CD4-positive, alpha-beta T cell treated with Interleukin-17A for 4 hours (primary cell): ENCODE measurements around the gene INPP5A.
"Not testable (repeated sequence)": the region's sequence is repeated elsewhere in the genome, so short reads cannot be mapped to it uniquely, and the experiment has no call there.

Experiments
- DNase-seq: peaks from one replicate; pipeline ENCODE4 v3.0.0-alpha.2; 2020; ENCODE audit warnings: mixed read lengths

Gene INPP5A

GRCh38 chr10:132728321-132728720 lies 190.7 kb downstream of the INPP5A start:
- DNase-seq: no peak

- no peak for DNase-seq
Observed at GRCh38 chr10:132728741-132729140, 191.2 kb downstream of the INPP5A start.

GRCh38 chr10:132729810-132730572 lies 192.4 kb downstream of the INPP5A start:
- DNase-seq: no peak

GRCh38 chr10:132730573-132730953 lies 193.0 kb downstream of the INPP5A start:
- no peak for DNase-seq

- no peak for DNase-seq
Observed at GRCh38 chr10:132732518-132732917, 194.9 kb downstream of the INPP5A start.

GRCh38 chr10:132733926-132734325 lies 196.3 kb downstream of the INPP5A start:
- no peak for DNase-seq

- no peak for DNase-seq
Observed at GRCh38 chr10:132735341-132735775, 197.8 kb downstream of the INPP5A start.

GRCh38 chr10:132735923-132736391 lies 198.4 kb downstream of the INPP5A start:
- DNase-seq: no peak

DNA sequence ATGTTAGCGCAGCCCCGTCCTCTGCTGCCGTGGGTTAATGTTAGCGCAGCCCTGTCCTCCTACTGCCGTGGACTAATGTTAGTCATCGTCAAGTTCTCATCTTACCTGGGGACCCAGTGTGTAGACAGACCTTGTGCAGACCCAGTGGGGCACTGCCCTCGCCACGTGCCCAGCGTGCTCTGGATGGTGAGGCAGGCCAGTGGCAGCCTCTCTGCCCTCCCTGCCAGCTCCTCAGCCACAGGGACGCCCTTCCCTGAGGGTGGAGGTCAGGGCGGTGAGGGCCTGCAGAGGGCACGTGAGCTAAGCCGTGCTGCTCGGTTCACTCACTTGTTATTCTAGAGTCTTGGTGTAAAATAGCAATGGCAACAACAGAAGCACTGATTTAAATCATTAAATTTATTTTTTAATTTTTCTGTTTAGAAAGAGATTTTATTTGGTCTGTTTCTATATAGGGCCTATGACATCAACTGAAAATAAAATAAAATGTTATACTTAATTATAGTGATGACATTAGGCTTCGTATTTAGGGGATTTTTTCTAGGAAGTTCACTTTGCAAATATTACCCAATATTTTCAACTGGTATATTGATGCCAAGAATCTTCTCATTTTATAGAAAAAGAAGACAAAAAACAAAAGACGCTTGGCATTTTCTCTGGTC lies 199.9 kb downstream of the INPP5A start:
- DNase-seq: no peak

- no peak for DNase-seq
Observed at GRCh38 chr10:132738454-132739224, 201.1 kb downstream of the INPP5A start.

DNA sequence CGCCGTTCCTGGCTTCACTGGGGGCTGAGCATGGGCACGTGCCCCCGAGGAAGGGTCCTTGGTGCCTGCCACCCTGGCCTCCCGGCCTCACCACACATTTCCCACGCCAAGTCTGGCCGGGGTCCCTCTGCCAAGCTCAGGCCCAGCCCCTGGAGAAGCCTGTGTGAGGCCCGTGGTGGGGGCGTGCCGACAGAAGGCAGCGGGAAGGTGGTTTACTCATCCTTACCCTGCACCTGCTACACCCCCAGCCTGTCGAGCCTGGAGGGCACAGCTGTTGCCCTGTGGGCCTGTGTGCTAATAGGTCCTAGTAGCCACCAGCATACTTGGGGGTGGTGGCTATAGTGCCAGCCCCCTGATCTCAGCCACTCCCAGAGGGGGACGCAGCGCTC lies 201.6 kb downstream of the INPP5A start:
- no peak for DNase-seq

DNA sequence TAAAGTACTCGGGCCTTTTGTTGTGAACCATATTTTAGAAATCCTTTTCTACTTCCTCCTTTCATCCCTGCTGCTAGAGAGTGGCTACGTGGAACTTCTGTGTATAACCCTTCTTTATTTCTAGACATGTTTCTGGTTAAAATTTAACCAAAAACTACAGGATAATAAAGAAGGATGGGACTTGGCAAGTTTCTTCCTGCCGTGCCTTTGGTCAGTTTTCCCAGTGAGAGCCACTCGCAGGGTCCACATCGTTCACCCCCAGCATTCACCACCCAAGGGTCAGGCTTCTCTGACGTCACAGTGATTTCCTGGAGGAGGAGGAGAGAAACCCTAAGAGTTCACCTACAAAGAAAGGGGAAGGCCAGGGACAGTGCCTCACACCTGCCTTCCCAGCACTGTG lies 203.0 kb downstream of the INPP5A start:
- no peak for DNase-seq

- no peak for DNase-seq
Observed at GRCh38 chr10:132742167-132742836, 204.7 kb downstream of the INPP5A start.

- DNase-seq: no peak
Observed at GRCh38 chr10:132742837-132743194, 205.2 kb downstream of the INPP5A start.

DNA sequence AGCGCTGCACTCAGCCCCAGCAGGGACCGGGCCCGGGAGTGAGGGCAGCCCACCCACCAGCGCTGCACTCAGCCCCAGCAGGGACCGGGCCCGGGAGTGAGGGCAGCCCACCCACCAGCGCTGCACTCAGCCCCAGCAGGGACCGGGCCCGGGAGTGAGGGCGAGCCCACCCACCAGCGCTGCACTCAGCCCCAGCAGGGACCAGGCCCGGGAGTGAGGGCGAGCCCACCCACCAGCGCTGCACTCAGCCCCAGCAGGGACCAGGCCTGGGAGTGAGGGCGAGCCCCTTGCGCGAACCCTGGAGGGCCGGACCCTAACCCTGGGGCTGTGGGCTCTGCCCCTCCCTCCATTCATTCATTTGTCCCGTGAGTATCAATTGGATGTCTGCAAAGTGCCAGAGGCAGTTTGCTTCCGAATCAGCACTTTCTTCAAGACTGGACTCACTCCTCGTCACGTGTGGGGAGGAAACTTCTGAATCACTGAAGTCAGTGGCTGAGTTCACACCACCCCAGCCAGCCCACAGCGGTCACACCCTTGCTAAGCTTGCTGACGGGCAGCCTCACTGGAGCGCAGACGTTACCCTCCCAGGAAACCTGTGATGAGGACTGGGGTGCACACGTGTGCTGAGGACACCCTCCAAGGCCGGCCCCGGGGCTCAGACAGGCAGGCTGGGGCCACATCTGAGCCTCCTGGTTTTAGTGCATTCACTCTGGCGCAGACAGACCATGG lies 205.8 kb downstream of the INPP5A start:
- not testable (repeated sequence) for DNase-seq

DNA sequence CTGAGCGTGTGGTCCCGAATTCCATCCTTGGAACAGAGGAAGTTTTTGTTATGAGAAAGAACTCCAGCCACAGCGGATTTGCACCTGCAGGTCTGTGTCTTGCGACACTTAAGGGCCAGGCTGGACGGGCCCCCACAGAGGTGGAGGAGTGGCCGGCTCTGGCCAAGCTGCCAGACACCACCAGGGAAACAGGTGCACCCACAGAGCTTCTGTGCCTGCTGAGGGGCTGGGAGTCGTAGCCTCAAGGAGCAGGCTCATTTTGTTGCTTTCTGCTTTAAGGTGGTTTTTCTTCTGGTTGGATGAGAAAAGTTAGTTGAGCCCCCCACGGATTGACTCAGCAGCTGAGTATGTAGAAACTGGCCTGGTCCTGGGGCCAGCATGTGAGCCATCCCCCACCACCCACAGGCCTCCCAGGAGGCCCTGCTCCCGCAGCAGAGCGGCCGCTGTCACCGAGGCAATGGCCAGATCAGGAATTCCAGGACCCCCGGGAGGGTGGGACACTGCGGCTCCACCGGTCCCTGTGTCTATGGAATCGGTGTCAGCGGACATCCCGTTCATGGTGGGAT lies 206.4 kb downstream of the INPP5A start:
- no peak for DNase-seq

GRCh38 chr10:132744839-132745238 lies 207.3 kb downstream of the INPP5A start:
- DNase-seq: no peak

DNA sequence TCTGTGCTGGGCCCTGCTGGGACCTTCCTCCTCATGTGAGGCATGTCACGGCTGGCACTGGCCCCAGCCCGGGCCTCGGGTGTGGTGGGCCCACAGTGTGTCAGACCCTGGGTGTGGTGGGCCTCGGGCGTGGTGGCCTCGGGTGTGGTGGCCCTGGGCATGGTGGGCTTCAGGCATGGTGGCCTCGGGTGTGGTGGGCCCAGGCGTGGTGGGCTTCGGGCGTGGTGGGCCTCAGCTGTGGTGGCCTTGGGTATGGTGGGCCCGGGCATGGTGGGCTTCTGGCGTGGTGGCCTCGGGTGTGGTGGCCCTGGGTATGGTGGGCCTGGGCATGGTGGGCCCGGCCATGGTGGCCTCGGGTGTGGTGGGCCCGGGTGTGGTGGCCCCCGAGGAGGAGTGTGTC lies 207.9 kb downstream of the INPP5A start:
- no peak for DNase-seq

GRCh38 chr10:132745971-132746370 lies 208.4 kb downstream of the INPP5A start:
- DNase-seq: no peak

GRCh38 chr10:132746386-132746785 lies 208.8 kb downstream of the INPP5A start:
- no peak for DNase-seq

DNA sequence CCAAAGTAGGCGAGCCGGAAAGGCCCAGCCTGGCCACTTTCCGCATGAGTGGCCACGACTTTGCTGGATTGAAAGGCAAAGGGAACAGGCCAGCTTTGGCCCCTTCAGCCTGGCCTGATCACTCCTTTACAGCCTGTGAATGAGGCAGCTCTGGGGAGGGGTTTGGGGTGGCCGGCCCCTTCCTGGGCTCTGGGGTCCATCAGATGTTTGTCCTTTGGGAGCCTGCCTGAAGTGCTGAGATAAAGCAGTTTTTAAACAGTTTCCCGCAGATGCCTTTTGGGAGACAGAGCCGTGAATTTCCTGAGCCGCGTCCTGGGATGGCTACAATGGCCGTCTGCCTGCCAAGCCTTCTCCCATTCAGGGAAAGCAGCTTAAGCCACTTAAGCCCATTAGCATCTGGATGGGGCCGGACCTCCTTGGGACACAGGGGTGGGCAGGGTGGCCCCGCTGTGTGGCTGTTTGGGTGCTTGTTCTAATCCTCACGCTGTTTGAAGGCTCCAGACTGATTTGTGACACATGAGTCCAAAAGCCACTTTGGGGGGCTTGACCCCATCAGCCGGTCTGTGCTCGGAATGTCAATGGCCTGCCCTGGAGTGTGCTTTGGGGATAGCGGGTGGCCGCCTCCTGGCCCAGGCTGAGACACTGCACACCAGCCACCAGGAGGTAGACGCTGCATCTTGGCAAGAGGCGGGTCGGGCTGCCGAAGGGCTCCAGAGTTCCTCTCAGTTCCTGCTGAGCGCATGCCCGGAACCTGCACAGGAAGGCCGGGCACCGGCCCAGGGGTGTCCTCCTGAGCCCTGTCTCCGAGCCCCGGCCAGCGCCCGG lies 209.4 kb downstream of the INPP5A start:
- no peak for DNase-seq
